A673 (cell line): ENCODE measurements around the gene SFXN5. TPM values are rescaled to one million over a fixed set of nuclear protein-coding genes. Genes with fewer than 3 reads are reported as not detected.
A peak's percentile ranks its signal among the peaks of the same experiment; 100 is the strongest.

Experiments
- BruUV-seq: library from RNA; stranded (reverse); fragments of 400-500 nt; replicated peaks from 2 replicates; lab custom pipeline; 2021; lab: Mats Ljungman, UMichigan
- CTCF ChIA-PET: fragments of 300-600 bp; sonication (Branson Sonifier 250); formaldehyde crosslinking; loops from one replicate; lab custom pipeline; 2022; ENCODE audit warnings: antibody characterized with exemption; lab: Charles Lee
- POLR2A ChIA-PET: fragments of 300-600 bp; sonication (Branson Sonifier 250); formaldehyde crosslinking; loops from one replicate; lab custom pipeline; 2022; ENCODE audit warnings: antibody characterized with exemption; ENCODE audit not compliant: low non-redundant PET; lab: Charles Lee
- DNase-seq: peaks from one replicate; pipeline ENCODE4 v3.0.0-alpha.2; 2015; ENCODE audit warnings: low spot score
- H3K27ac ChIP-seq: fragments of 200-600 bp; sonication (generic); 2 replicates; pipeline ENCODE4 v1.5.1; 2016; ENCODE audit warnings: mixed run types, low read depth, mild to moderate bottlenecking, mixed read lengths, antibody characterized with exemption, low read length; ENCODE audit not compliant: poor library complexity, severe bottlenecking
- H3K27me3 ChIP-seq: fragments of 200-600 bp; sonication (generic); replicated peaks from 2 replicates; pipeline ENCODE4 v1.6.1; 2017; ENCODE audit warnings: mixed run types, low read depth, mild to moderate bottlenecking, mixed read lengths, antibody characterized with exemption, low read length; ENCODE audit not compliant: insufficient read depth, poor library complexity
- H3K36me3 ChIP-seq: fragments of 200-600 bp; sonication (generic); 2 replicates; pipeline ENCODE4 v1.6.1; 2016; ENCODE audit warnings: mixed run types, mild to moderate bottlenecking, mixed read lengths, antibody characterized with exemption, low read length; ENCODE audit not compliant: insufficient read depth, poor library complexity, severe bottlenecking
- H3K4me1 ChIP-seq: fragments of 200-600 bp; sonication (generic); 2 replicates; pipeline ENCODE4 v1.6.1; 2017; ENCODE audit warnings: mixed run types, mild to moderate bottlenecking, mixed read lengths, antibody characterized with exemption, low read length; ENCODE audit not compliant: insufficient read depth, poor library complexity, severe bottlenecking
- H3K4me3 ChIP-seq: fragments of 200-600 bp; sonication (generic); 2 replicates; pipeline ENCODE4 v1.5.1; 2016; ENCODE audit warnings: low read depth, mixed run types, mild to moderate bottlenecking, mixed read lengths, low read length; ENCODE audit not compliant: poor library complexity, severe bottlenecking
- H3K9me3 ChIP-seq: fragments of 200-600 bp; sonication (generic); 2 replicates; pipeline ENCODE4 v1.6.1; 2016; ENCODE audit warnings: mixed run types, low read depth, mild to moderate bottlenecking, mixed read lengths, antibody characterized with exemption, low read length; ENCODE audit not compliant: poor library complexity, severe bottlenecking
- CTCF ChIP-seq: fragments of 300-800, 200-600 bp; sonication (generic); conservative IDR thresholded peaks from 2 replicates; pipeline ENCODE4 v1.5.1; 2017; ENCODE audit warnings: low read depth, mild to moderate bottlenecking, antibody characterized with exemption, low read length, moderate library complexity, mixed read lengths
- EZH2 ChIP-seq: fragments of 200-600 bp; sonication (generic); IDR thresholded peaks from 2 replicates; pipeline ENCODE4 v1.6.1; 2017; ENCODE audit warnings: borderline replicate concordance, low read depth, mild to moderate bottlenecking, mixed read lengths, antibody characterized with exemption, low read length; ENCODE audit not compliant: poor library complexity, severe bottlenecking
- intact Hi-C: fragments of 100-400 bp; cut with micrococcal nuclease; formaldehyde crosslinking; loops from one replicate; pipeline ENCODE4 v1.10.0; 2022; ENCODE audit not compliant: unreplicated experiment
- total RNA-seq: library from RNA; stranded (reverse); gene quantifications from 2 replicates; pipeline ENCODE4 v1.2.3, GENCODE V29; 2021

The SFXN5 gene
- total RNA-seq, 1 experiment from 2014 or later, result 23.1 TPM

GRCh38 chr2:72994282-72994990, 77.1 kb downstream of the SFXN5 start:
- TF ChIP-seq EZH2 (no peak), CTCF (no peak)
- H3K4me1 ChIP-seq, result no peaks in the 10 kb centered on the region
- no peak overlapping the region for H3K27ac ChIP-seq
- H3K4me3 ChIP-seq, result no peak overlapping the region
- DNase-seq, result no peak
- H3K27me3 ChIP-seq, result no peaks in the 10 kb centered on the region
- no TSS peak for BruUV-seq
- no peaks in the 10 kb centered on the region for H3K36me3 ChIP-seq
- intact Hi-C loops, result loop anchor here (2.0 kb wide), 1 partner anchor 168 kb away; no protein-coding TSS in a partner anchor
- H3K9me3 ChIP-seq, result no peaks in the 10 kb centered on the region
- CTCF ChIA-PET, result no interaction called here
- POLR2A ChIA-PET, result no interaction called here

GRCh38 chr2:72993933-72994280, 77.6 kb downstream of the SFXN5 start:
- Histone ChIP-seq H3K27ac (no peak overlapping the region), H3K27me3 (no peaks in the 10 kb centered on the region), H3K4me1 (no peaks in the 10 kb centered on the region), H3K9me3 (no peaks in the 10 kb centered on the region), H3K4me3 (no peak overlapping the region), H3K36me3 (no peaks in the 10 kb centered on the region)
- intact Hi-C loops, result loop anchor here (1.0 to 2.0 kb wide), 3 partner anchors 77 to 183 kb away; partner anchors contain the start of gene SFXN5
- no TSS peak for BruUV-seq
- no peak for DNase-seq
- ChIA-PET POLR2A (no interaction called here), CTCF (no interaction called here)
- TF ChIP-seq CTCF, result no peak

GRCh38 chr2:72993147-72993932, 78.2 kb downstream of the SFXN5 start:
- H3K27ac ChIP-seq, result no peak overlapping the region
- H3K4me1 ChIP-seq, result no peaks in the 10 kb centered on the region
- ChIA-PET POLR2A (no interaction called here), CTCF (no interaction called here)
- H3K36me3 ChIP-seq, result no peaks in the 10 kb centered on the region
- H3K27me3 ChIP-seq, result no peaks in the 10 kb centered on the region
- peak; percentile 45 for DNase-seq
- no peaks in the 10 kb centered on the region for H3K9me3 ChIP-seq
- TF ChIP-seq EZH2 (no peak), CTCF (peak; percentile 77)
- BruUV-seq, result no TSS peak
- H3K4me3 ChIP-seq, result no peak overlapping the region
- intact Hi-C loops, result loop anchor here (1.0 to 2.0 kb wide), 2 partner anchors 77 to 184 kb away; partner anchors contain the start of gene SFXN5
